Activated CD8-positive, alpha-beta memory T cell treated with anti-CD3 and anti-CD28 coated beads, Interleukin-2, amount 50 U/mL, for 1 hour (primary cell): Measurements from ENCODE around the gene SLC1A2.

Experiments used
- DNase-seq: peaks from one replicate; pipeline ENCODE4 v3.0.0-alpha.2; 2020; ENCODE audit errors: extremely low read depth

SLC1A2 gene

GRCh38 chr11:35348898-35349687 lies 70.3 kb downstream of the SLC1A2 start:
- no peak for DNase-seq

DNA sequence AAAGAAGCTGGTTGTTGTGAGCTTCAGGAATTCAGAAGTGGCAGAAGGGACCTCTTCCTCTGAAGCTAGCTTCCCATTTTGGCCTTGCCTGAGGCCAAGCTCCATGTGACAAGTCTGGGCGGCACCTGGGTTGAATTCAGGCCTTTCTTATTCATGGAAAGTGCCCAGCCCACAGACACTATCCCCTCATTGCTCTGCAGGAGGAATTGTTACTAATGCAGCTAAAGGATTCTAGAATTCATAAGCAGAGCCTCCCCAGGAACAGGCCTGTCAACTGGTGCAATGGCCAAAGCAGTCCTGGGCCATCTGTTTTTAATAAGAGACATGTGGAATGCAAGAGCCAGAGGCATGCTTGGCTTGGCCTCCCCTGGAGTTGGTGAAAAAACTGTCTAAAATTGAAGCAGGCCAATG lies 71.4 kb downstream of the SLC1A2 start:
- no peak for DNase-seq

DNA sequence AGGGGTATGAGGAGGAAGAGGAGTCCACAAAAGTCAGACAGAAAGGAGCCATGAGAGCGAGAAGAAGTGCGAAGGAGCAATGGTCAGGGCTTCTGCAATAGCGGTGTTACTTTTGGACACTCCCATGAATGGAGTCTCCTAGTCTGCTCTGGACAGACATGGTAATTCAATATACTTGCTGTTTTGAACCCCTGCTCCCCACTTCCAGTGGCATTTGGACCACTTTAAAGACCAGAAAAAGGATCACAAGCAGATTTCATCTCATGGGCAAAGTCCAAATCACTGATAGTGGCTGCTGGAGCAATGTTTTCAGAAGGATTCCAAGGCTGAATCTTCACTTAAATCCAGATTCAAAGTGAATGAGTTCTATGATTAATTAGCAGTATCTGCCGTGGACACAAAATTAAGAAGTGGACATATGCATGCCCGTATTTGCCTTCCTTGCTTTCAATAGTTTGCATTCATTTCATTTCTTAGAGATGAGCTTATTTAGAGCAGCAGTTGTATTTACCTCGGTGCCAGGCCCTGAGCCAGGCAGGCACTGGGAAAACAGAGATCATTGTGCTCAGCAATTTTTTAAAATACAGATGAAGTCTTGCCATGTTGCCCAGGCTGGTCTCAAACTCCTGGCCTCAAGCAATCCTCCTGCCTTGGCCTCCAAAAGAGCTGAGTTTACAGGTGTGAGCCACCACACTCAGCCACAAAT lies 72.0 kb downstream of the SLC1A2 start:
- no peak for DNase-seq

DNA sequence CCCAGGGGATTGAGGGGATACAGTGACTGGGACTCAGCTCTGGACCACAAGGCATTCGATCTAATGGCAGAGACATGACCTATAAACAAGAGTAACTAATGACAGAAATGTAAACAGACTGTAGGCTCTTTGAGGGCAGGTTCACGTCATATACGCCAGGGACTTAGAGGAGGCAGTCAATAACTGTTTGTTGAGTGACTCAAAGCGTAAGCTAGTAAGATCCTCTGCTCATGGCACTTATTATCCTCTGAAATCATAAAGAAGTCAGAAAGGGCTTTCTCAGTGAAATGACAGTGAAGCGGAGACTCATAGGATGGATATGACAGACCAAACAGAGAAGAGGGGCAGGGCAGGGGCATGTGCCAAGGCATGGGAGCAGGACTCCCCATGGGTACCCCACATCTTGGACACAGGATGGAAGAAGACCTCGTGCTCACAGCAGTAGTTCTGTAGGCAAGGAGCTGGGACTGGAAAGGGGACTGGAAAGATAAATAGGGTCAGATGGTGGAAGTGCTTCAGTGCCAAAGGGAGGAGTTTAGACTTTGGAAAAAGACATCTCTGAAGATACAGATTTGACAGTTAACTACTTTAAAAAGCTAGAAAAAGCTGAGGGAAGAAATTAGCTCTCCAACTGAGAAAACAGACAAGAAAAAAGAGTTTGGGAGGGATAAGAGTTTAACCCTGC lies 72.7 kb downstream of the SLC1A2 start:
- DNase-seq, result no peak

DNA sequence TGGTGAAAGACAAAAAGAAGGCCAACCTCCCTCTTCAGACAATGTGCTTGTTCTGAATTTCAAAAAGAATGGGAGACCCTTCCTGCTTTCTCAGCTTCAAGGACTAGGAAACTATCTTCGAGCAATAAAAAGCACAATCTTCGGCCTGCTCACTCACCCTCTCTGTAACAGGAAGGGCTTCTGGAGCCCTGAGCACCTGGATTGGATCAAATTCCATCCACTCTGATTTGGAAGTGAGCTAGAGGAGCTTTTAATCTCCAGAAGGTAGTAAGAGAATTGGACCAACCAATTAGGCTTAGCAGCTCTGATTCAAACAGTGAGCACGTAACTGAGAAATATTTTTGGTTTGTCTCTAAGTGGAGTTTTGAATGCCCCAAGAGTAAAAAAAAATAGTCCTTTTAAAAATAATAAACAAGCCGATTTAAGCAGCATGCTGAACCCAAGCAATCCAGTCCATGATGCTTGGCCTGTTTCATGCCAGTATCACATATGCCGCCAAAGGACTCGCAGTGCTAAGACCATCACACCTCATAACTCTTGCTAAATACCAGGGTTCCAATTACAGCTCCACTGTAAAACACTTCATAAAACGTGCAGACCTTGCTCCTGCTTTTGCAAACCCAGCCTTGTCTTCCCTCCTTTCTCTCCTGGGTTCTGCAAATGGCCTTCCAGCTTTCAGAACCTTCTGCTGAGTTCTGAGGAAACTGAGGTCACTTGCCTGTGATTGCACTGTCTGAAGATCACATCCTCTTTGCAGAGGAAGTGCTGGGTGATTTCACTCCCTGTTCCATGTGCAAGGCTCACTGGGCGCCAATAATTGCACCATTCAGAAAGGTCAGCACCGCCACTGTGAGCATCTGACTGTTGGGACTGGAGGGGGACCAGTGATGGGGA lies 74.4 kb downstream of the SLC1A2 start:
- no peak for DNase-seq

GRCh38 chr11:35343033-35343598 lies 76.2 kb downstream of the SLC1A2 start:
- no peak for DNase-seq

DNA sequence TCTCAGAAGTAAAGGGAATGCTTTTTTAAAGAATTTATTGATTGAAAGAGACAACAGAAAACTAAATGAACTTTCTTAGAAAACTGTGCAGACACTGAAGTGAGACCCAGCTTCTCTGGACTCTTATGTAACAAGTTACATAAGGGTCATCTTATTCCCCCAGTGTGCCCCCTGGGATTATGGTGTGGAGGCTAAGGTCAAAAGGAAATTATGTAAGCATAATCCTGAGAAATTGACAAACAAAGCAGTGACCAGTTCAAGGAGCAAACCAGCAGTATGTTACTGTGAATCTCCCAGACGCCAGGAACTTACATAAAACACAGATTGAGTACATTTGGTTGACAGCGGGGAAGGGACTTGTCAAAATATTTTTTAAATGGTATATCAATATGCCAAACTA lies 78.6 kb downstream of the SLC1A2 start:
- no peak for DNase-seq

DNA sequence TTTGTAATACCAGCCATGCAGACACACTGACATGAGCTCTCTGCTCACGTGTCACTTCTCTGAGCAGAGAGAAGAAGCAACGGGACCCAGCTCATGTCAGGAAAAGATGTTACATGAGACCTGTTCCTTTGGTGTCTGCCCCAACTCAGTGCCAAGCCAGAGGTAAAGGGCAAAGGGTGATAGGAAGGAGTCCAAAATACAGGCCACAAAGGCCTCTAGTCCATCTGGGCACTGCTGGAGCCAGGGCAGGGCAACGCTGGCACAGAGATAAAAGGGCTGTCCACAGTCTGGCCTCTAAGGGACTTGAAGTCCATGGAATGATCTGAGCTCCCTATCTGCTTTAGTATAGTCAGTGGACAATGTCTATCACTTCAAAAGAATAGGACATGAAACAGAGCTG lies 79.3 kb downstream of the SLC1A2 start:
- DNase-seq, result no peak

- DNase-seq, result no peak
These were observed 80.4 kb downstream of the SLC1A2 start for GRCh38 chr11:35338921-35339320.

DNA sequence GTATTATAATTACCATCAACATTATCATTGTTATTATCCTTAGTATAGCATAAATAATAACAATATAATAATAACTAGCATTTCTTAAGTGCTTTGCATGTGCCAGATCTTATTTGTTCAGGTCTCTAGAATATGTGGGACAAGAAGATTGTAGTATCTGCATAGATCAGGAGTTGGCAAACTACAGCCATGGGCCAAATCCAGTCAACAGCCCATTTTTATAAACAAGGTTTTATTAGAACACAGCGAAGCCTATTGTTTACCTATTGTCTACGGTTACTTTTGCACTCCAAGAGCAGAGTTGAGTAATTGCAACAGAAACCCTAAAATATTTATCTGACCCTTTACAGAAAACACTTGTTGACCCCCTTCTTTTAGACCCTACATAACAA lies 81.4 kb downstream of the SLC1A2 start:
- DNase-seq, result no peak

DNA sequence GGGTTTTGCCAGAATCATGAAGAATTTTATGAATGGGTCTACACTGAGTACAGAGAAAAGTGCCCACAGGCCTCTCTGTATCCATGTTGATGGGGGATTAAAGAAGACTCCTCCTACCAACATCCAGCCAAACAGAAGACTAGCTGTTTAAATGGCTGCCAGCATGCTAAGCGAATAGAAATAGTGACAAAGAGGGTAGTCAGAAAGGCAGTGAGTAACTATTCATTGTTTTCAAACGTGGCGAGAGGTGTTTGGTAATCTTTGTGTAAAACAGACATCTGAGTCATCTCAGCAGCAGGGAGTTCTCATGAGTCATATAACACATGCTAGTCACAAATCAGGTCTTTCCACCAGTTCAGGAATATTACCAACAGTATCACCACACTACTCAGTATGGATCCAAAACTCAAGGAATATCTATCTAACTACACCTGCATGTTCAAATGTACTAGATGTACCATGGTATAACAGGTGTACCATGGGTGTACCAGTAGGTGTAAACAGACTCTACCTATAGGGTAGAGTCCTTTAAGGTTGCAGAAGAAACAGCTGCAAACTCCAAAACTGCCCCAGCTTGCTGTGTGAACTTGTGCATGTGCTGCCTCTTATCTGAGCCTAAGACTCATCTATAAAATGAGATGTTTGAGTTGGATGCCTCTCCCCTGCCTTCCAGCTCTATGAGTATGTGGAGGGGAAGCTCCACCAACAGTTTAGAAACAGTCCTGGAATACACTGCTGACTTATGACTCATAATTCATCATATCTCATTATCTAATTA lies 82.0 kb downstream of the SLC1A2 start:
- no peak for DNase-seq

GRCh38 chr11:35336726-35337125 lies 82.6 kb downstream of the SLC1A2 start:
- no peak for DNase-seq

DNA sequence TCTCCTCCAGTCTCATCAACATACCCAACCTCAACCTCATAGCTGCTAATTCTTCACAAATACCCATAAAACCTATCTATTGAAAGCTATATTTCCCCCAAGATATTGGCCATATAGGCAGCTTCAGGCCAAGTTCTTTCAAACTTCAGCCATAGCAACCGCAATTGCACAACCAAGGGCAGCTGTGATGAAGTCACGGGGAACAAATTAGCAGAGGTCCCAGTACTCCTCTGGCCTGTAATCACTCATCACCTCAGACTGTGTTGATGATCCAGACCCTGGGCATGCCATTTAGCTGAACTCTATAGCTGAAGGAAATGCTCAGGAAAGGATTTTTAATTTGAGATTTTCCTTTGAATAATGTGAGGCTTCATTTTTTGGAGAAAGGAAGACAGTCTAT lies 84.1 kb downstream of the SLC1A2 start:
- no peak for DNase-seq

DNA sequence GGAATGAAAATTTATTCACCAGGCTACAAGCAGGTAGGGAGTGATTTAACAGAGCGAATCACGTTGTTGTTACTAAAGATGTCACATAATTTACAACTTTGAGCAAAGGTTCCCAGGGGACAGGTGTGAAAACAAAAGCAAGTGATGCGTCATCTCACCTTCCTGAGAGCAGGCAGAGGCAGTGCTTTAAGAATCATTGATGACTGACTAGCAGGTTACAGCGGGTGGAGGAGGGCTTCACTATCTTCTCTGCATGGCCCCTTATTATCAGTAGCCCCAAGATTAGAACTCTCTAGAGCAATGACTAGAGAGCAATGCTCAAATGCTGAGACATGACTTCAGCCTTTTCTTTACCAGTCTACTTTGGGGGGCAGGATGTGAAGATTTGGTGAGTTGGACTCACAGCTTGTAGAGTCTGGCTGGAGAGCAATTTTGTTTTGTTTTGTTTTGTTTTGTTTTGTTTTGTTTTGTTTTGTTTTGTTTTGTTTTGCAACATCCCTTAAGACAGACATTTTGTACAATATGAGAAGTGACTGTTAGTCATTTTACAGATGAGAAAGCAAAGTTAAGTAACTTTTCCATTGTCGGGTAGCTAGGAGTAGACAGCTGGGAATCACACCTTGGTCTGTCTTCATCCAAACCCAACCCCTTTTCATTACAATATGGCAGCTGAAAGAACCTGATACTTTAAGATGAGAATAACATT lies 84.8 kb downstream of the SLC1A2 start:
- peak; percentile 12 for DNase-seq

DNA sequence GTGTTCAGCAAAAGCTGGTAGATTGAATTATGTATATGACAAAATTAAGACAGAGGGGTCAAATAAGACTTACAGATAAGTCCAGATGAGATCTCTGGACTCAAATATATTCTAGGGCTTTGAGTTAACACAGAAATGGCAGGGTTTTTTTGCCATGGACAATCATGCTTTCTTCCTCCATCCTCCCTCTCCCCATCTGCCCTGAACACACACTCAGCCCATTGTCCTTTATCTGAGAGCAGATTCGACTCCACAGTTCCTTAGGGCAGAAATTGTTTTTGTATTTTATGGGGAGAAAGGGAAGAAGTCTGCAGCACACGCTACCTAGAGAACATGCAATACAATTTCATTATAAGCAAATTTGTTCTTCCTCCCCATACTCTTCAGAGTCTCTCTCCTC lies 86.8 kb downstream of the SLC1A2 start:
- no peak for DNase-seq

DNA sequence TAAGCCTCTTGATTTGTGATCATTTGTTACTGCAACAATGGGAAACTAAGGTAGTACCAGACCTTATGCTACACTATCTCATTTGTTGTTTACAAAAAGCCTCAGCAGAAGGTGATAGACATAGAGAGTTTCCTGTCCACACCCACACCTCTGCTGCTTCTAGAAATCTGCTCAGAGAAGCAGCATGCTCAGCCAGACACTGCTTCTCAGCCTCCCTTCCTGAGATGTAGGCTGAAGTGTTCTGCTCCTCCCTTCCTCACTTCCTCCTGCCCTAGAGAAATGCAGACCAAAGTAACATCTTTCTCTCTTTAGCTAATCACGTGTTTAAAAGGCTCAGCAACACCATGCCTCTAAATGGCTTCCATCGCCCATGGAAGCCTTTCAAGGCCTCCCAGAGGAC lies 88.4 kb downstream of the SLC1A2 start:
- DNase-seq, result peak; percentile 19

GRCh38 chr11:35330156-35330889 lies 89.0 kb downstream of the SLC1A2 start:
- DNase-seq, result no peak

DNA sequence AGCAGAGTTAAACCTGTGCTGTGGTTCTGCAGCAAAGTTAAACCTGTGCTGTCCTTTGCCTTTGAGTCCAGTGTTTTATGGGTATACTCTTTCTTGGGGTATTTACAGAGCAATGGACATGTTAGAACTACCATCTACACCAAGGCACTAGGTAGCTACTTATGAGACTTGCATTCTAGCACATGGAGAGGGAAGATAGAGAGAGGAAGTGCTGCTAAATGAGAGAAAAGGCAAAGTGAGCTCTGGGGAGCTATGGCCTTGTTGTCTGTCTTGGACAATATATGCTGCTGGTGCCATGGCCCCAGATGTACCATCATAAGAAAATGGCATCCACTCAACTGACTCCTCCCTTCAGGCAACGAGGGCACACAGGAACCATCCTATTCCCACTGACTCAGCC lies 91.5 kb downstream of the SLC1A2 start:
- DNase-seq, result no peak

DNA sequence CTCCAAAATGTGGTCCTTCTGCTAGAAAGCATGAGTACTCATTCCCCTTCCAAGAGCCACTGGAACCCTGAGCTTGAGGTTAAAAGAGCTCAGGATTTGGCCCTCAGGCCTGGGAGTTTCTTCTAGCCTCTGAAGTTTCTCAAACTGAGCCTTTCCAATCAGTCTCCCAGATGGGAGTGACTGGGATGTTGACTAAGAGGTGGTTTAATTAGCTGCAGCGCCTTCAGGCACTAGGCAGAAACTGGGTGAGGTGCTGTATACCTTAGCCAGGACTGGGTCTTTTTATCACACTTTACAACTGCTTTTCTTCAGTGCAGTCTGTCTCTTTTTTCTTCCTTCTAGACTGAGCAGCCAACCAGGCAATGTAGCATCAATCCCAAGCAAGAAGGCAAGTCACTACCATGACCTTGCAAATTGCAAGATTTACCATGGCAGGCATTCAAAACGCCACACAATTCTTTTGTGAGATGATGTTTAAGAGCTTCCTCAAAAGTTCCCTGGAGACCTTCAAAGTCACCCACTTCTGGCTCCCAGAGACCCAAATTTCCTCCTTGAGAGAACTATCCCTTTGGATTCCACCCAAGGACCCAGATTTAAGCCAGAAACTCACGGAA lies 93.0 kb downstream of the SLC1A2 start:
- no peak for DNase-seq
